Progenitor cell of endocrine pancreas (in vitro differentiated cells): ENCODE results near the gene SLC35A5. TPM values are rescaled to one million over a fixed set of nuclear protein-coding genes. Genes with fewer than 3 reads are reported as not detected.

Source experiments
- DNase-seq: peaks from one replicate; pipeline ENCODE4 v3.0.0; 2021; ENCODE audit warnings: low spot score; ENCODE audit not compliant: unreplicated experiment
- H3K27ac Mint-ChIP-seq: 2 replicates; pipeline ENCODE4 v1.8.0; 2021; ENCODE audit warnings: mild to moderate bottlenecking, moderate library complexity, mixed read lengths
- H3K27me3 Mint-ChIP-seq: 2 replicates; pipeline ENCODE4 v1.8.0; 2021; ENCODE audit warnings: mixed read lengths
- H3K36me3 Mint-ChIP-seq: 2 replicates; pipeline ENCODE4 v1.8.0; 2022; ENCODE audit warnings: mixed read lengths; ENCODE audit not compliant: insufficient read depth
- H3K4me1 Mint-ChIP-seq: 2 replicates; pipeline ENCODE4 v1.8.0; 2021; ENCODE audit warnings: low read depth, mixed read lengths
- H3K4me3 Mint-ChIP-seq: 2 replicates; pipeline ENCODE4 v1.8.0; 2021; ENCODE audit warnings: low read depth, mild to moderate bottlenecking, moderate library complexity, mixed read lengths
- H3K9me3 Mint-ChIP-seq: 2 replicates; pipeline ENCODE4 v1.8.0; 2021; ENCODE audit warnings: low read depth, mixed read lengths
- CTCF ChIP-seq: fragments of 200-600 bp; sonication (generic); IDR thresholded peaks from one replicate; pipeline ENCODE4 v1.5.0; 2021; ENCODE audit warnings: antibody characterized with exemption, mild to moderate bottlenecking; ENCODE audit not compliant: unreplicated experiment
- total RNA-seq: library from RNA; stranded (reverse); gene quantifications from 2 replicates; pipeline ENCODE4 v1.2.1, GENCODE V29; 2021

The SLC35A5 gene
- total RNA-seq, 1 donor from 2014 or later, result 33.8 TPM

- Mint-ChIP-seq H3K9me3 (no peaks in the 10 kb centered on the region), H3K27ac (no peak overlapping the region), H3K27me3 (no peaks in the 10 kb centered on the region), H3K4me3 (no peak overlapping the region), H3K36me3 (no peaks in the 10 kb centered on the region), H3K4me1 (no peaks in the 10 kb centered on the region)
- TF ChIP-seq CTCF, result no peak
- DNase-seq, result no peak
These were observed 36.9 kb downstream of the SLC35A5 start for GRCh38 chr3:112598731-112599130.

GRCh38 chr3:112602217-112602838, 40.5 kb downstream of the SLC35A5 start:
- no peaks in the 10 kb centered on the region for H3K4me1 Mint-ChIP-seq
- no peaks in the 10 kb centered on the region for H3K27me3 Mint-ChIP-seq
- no peaks in the 10 kb centered on the region for H3K9me3 Mint-ChIP-seq
- no peak overlapping the region for H3K27ac Mint-ChIP-seq
- no peaks in the 10 kb centered on the region for H3K36me3 Mint-ChIP-seq
- no peak for TF ChIP-seq CTCF
- no peak overlapping the region for H3K4me3 Mint-ChIP-seq
- no peak for DNase-seq

GRCh38 chr3:112604536-112604935, 42.7 kb downstream of the SLC35A5 start:
- no peaks in the 10 kb centered on the region for H3K4me1 Mint-ChIP-seq
- H3K9me3 Mint-ChIP-seq, result no peaks in the 10 kb centered on the region
- no peak overlapping the region for H3K27ac Mint-ChIP-seq
- no peak for DNase-seq
- no peaks in the 10 kb centered on the region for H3K36me3 Mint-ChIP-seq
- H3K4me3 Mint-ChIP-seq, result no peak overlapping the region
- no peak for TF ChIP-seq CTCF
- no peaks in the 10 kb centered on the region for H3K27me3 Mint-ChIP-seq

- Mint-ChIP-seq H3K4me1 (no peaks in the 10 kb centered on the region), H3K27ac (no peak overlapping the region), H3K4me3 (no peak overlapping the region), H3K27me3 (no peaks in the 10 kb centered on the region), H3K36me3 (no peaks in the 10 kb centered on the region), H3K9me3 (no peaks in the 10 kb centered on the region)
- no peak for DNase-seq
- no peak for TF ChIP-seq CTCF
These were observed 43.4 kb downstream of the SLC35A5 start for GRCh38 chr3:112605285-112605684.

GRCh38 chr3:112606098-112606497, 44.3 kb downstream of the SLC35A5 start:
- Mint-ChIP-seq H3K9me3 (no peaks in the 10 kb centered on the region), H3K27ac (no peak overlapping the region), H3K4me3 (no peak overlapping the region), H3K27me3 (no peaks in the 10 kb centered on the region), H3K36me3 (no peaks in the 10 kb centered on the region), H3K4me1 (no peaks in the 10 kb centered on the region)
- no peak for DNase-seq
- no peak for TF ChIP-seq CTCF
